Activated naive CD8-positive, alpha-beta T cell treated with anti-CD3 and anti-CD28 coated beads, Interleukin-2, amount 50 U/mL, for 24 hours (primary cell): Measurements from ENCODE around the gene VAMP8.

Experiments
- ATAC-seq: fragments of 150-1000 bp; cut with Tn5 transposase; one replicate; pipeline ENCODE4 v1.10.0; 2021
- DNase-seq: peaks from one replicate; pipeline ENCODE4 v3.0.0; 2021
- H3K27ac Mint-ChIP-seq: one replicate; pipeline ENCODE4 v1.8.0; 2021; ENCODE audit warnings: mild to moderate bottlenecking, mixed read lengths
- H3K27me3 Mint-ChIP-seq: one replicate; pipeline ENCODE4 v1.8.0; 2021; ENCODE audit warnings: mixed read lengths
- H3K36me3 Mint-ChIP-seq: one replicate; pipeline ENCODE4 v1.8.0; 2021; ENCODE audit warnings: low read depth, mixed read lengths
- H3K4me1 Mint-ChIP-seq: one replicate; pipeline ENCODE4 v1.8.0; 2021; ENCODE audit warnings: mixed read lengths
- H3K4me3 Mint-ChIP-seq: one replicate; pipeline ENCODE4 v1.8.0; 2021; ENCODE audit warnings: mild to moderate bottlenecking, moderate library complexity, mixed read lengths
- H3K9me3 Mint-ChIP-seq: one replicate; pipeline ENCODE4 v1.8.0; 2021; ENCODE audit warnings: mixed read lengths

The VAMP8 gene

GRCh38 chr2:85577386-85578242 is at the start of gene VAMP8:
VAMP8 (plus strand) TSS chr2:85577586; CDS start chr2:85577647, 61 bp downstream.
- Mint-ChIP-seq H3K9me3 (no peaks in the 10 kb centered on the region), H3K36me3 (peaks cover 6% of the 10 kb centered on the region), H3K27me3 (no peaks in the 10 kb centered on the region), H3K4me1 (peaks cover 22% of the 10 kb centered on the region), H3K27ac (peak within 1 kb of the TSS; percentile 85), H3K4me3 (peak within 1 kb of the TSS; percentile 94)
- ATAC-seq = peak; percentile 81
- DNase-seq = peak; percentile 73

GRCh38 chr2:85527787-85528186 is 49.6 kb upstream of the VAMP8 start:
- H3K4me1 Mint-ChIP-seq = no peaks in the 10 kb centered on the region
- ATAC-seq = no peak
- no peak overlapping the region for H3K27ac Mint-ChIP-seq
- DNase-seq = no peak
- no peaks in the 10 kb centered on the region for H3K36me3 Mint-ChIP-seq
- H3K9me3 Mint-ChIP-seq = no peaks in the 10 kb centered on the region
- peaks cover 9% of the 10 kb centered on the region for H3K27me3 Mint-ChIP-seq
- H3K4me3 Mint-ChIP-seq = no peak overlapping the region

- Mint-ChIP-seq H3K36me3 (no peaks in the 10 kb centered on the region), H3K9me3 (no peaks in the 10 kb centered on the region), H3K4me1 (no peaks in the 10 kb centered on the region), H3K27ac (no peak overlapping the region), H3K27me3 (peaks cover 9% of the 10 kb centered on the region), H3K4me3 (no peak overlapping the region)
- ATAC-seq = no peak
- DNase-seq = no peak
These were observed 49.0 kb upstream of the VAMP8 start for GRCh38 chr2:85528355-85528754.

- Mint-ChIP-seq H3K4me3 (no peak overlapping the region), H3K4me1 (no peaks in the 10 kb centered on the region), H3K27me3 (peaks cover 9% of the 10 kb centered on the region), H3K9me3 (no peaks in the 10 kb centered on the region), H3K36me3 (no peaks in the 10 kb centered on the region), H3K27ac (no peak overlapping the region)
- ATAC-seq (no peak), DNase-seq (no peak)
These were observed 47.6 kb upstream of the VAMP8 start for GRCh38 chr2:85529809-85530208.

GRCh38 chr2:85531589-85531988 is 45.8 kb upstream of the VAMP8 start:
- ATAC-seq = no peak
- Mint-ChIP-seq H3K9me3 (no peaks in the 10 kb centered on the region), H3K27ac (no peak overlapping the region)

GRCh38 chr2:85534099-85534498 is 43.3 kb upstream of the VAMP8 start:
- no peaks in the 10 kb centered on the region for H3K9me3 Mint-ChIP-seq
- peaks cover 15% of the 10 kb centered on the region for H3K4me1 Mint-ChIP-seq
- no peak for DNase-seq
- ATAC-seq = no peak
- H3K4me3 Mint-ChIP-seq = no peak overlapping the region
- peaks cover 5% of the 10 kb centered on the region for H3K36me3 Mint-ChIP-seq
- peaks cover under 1% of the 10 kb centered on the region for H3K27me3 Mint-ChIP-seq
- H3K27ac Mint-ChIP-seq = no peak overlapping the region

More at GRCh38 chr2:85531589-85531988, 45.8 kb upstream of the VAMP8 start:
- Mint-ChIP-seq H3K4me3 (no peak overlapping the region), H3K4me1 (peaks cover 4% of the 10 kb centered on the region), H3K27me3 (peaks cover 8% of the 10 kb centered on the region), H3K36me3 (peaks cover 3% of the 10 kb centered on the region)
- DNase-seq = no peak

- Mint-ChIP-seq H3K4me3 (no peak overlapping the region), H3K4me1 (peaks cover 15% of the 10 kb centered on the region), H3K9me3 (no peaks in the 10 kb centered on the region), H3K27ac (no peak overlapping the region), H3K36me3 (peaks cover 10% of the 10 kb centered on the region), H3K27me3 (no peaks in the 10 kb centered on the region)
- DNase-seq (no peak), ATAC-seq (no peak)
These were observed 42.5 kb upstream of the VAMP8 start for GRCh38 chr2:85534881-85535280.

- Mint-ChIP-seq H3K36me3 (peaks cover 26% of the 10 kb centered on the region), H3K27ac (no peak overlapping the region), H3K9me3 (no peaks in the 10 kb centered on the region), H3K4me3 (peak overlapping the region; percentile 24), H3K4me1 (peaks cover 29% of the 10 kb centered on the region), H3K27me3 (no peaks in the 10 kb centered on the region)
- ATAC-seq = no peak
- no peak for DNase-seq
These were observed 40.9 kb upstream of the VAMP8 start for GRCh38 chr2:85536479-85536878.

- ATAC-seq = peak; percentile 11
- peak; percentile 58 for DNase-seq
- Mint-ChIP-seq H3K27me3 (no peaks in the 10 kb centered on the region), H3K36me3 (peaks cover 39% of the 10 kb centered on the region), H3K9me3 (no peaks in the 10 kb centered on the region), H3K27ac (peak overlapping the region; percentile 99), H3K4me1 (peaks cover 42% of the 10 kb centered on the region), H3K4me3 (peak overlapping the region; percentile 95)
These were observed 39.5 kb upstream of the VAMP8 start for GRCh38 chr2:85537600-85538506.

GRCh38 chr2:85538507-85539360 is 38.7 kb upstream of the VAMP8 start, which contains the start of gene MAT2A:
MAT2A (plus strand) TSS chr2:85539168; CDS start chr2:85539288, 120 bp downstream.
- Mint-ChIP-seq H3K4me1 (peaks cover 48% of the 10 kb centered on the region), H3K4me3 (peak within 1 kb of the TSS; percentile 95), H3K27ac (peak within 1 kb of the TSS; percentile 99), H3K9me3 (no peaks in the 10 kb centered on the region), H3K27me3 (no peaks in the 10 kb centered on the region), H3K36me3 (peaks cover 48% of the 10 kb centered on the region)
- ATAC-seq = peak; percentile 80
- peak; percentile 94 for DNase-seq

- no peaks in the 10 kb centered on the region for H3K27me3 Mint-ChIP-seq
These were observed 37.8 kb upstream of the VAMP8 start for GRCh38 chr2:85539361-85540132.

GRCh38 chr2:85540133-85540648 is 37.2 kb upstream of the VAMP8 start:
- H3K36me3 Mint-ChIP-seq = peaks cover 62% of the 10 kb centered on the region
- H3K27ac Mint-ChIP-seq = peak overlapping the region; percentile 99
- no peaks in the 10 kb centered on the region for H3K27me3 Mint-ChIP-seq
- peak overlapping the region; percentile 95 for H3K4me3 Mint-ChIP-seq
- H3K4me1 Mint-ChIP-seq = peaks cover 53% of the 10 kb centered on the region
- DNase-seq = no peak
- H3K9me3 Mint-ChIP-seq = no peaks in the 10 kb centered on the region
- no peak for ATAC-seq

More at GRCh38 chr2:85539361-85540132, 37.8 kb upstream of the VAMP8 start:
- peak overlapping the region; percentile 95 for H3K4me3 Mint-ChIP-seq
- peak; percentile 41 for ATAC-seq
- H3K9me3 Mint-ChIP-seq = no peaks in the 10 kb centered on the region
- peak; percentile 77 for DNase-seq
- H3K4me1 Mint-ChIP-seq = peaks cover 53% of the 10 kb centered on the region
- H3K27ac Mint-ChIP-seq = peak overlapping the region; percentile 99
- peaks cover 56% of the 10 kb centered on the region for H3K36me3 Mint-ChIP-seq

GRCh38 chr2:85541262-85541661 is 36.1 kb upstream of the VAMP8 start:
- peaks cover 52% of the 10 kb centered on the region for H3K4me1 Mint-ChIP-seq
- H3K36me3 Mint-ChIP-seq = peaks cover 69% of the 10 kb centered on the region
- DNase-seq (no peak), ATAC-seq (no peak)
- H3K27ac Mint-ChIP-seq = peak overlapping the region; percentile 99
- peak overlapping the region; percentile 95 for H3K4me3 Mint-ChIP-seq
- H3K9me3 Mint-ChIP-seq = no peaks in the 10 kb centered on the region
- H3K27me3 Mint-ChIP-seq = no peaks in the 10 kb centered on the region
